Mesothelial cell of epicardium (in vitro differentiated cells): ENCODE results near the gene ZNF391. TPM values are rescaled to one million over a fixed set of nuclear protein-coding genes. Genes with fewer than 3 reads are reported as not detected.

ENCODE experiments used
- DNase-seq, 2 experiments: peaks; one replicate each; pipeline ENCODE4 v3.0.0; 2021; ENCODE audit warnings: low spot score in 2 of 2; ENCODE audit not compliant: unreplicated experiment in 2 of 2
- H3K27ac Mint-ChIP-seq: 2 replicates; pipeline ENCODE4 v1.8.0; 2021; ENCODE audit warnings: mixed read lengths
- H3K27me3 Mint-ChIP-seq: 2 replicates; pipeline ENCODE4 v1.8.0; 2021; ENCODE audit warnings: low read depth, mixed read lengths
- H3K36me3 Mint-ChIP-seq: 2 replicates; pipeline ENCODE4 v1.8.0; 2021; ENCODE audit warnings: mixed read lengths
- H3K4me1 Mint-ChIP-seq: 2 replicates; pipeline ENCODE4 v1.8.0; 2021; ENCODE audit warnings: mixed read lengths
- H3K4me3 Mint-ChIP-seq: 2 replicates; pipeline ENCODE4 v1.8.0; 2021; ENCODE audit warnings: mild to moderate bottlenecking, moderate library complexity, mixed read lengths
- H3K9me3 Mint-ChIP-seq: 2 replicates; pipeline ENCODE4 v1.8.0; 2021; ENCODE audit warnings: mixed read lengths
- total RNA-seq: library from RNA; stranded (reverse); gene quantifications from 3 replicates; pipeline ENCODE4 v1.2.1, GENCODE V29; 2021
- TF ChIP-seq, protein P1 (sequence below): fragments of 200-600 bp; sonication (generic); IDR thresholded peaks from one replicate; pipeline ENCODE4 v1.5.0; 2021; ENCODE audit warnings: antibody characterized with exemption; ENCODE audit not compliant: unreplicated experiment

ZNF391 gene
- total RNA-seq, 1 donor from 2014 or later: 10.8 TPM

DNA sequence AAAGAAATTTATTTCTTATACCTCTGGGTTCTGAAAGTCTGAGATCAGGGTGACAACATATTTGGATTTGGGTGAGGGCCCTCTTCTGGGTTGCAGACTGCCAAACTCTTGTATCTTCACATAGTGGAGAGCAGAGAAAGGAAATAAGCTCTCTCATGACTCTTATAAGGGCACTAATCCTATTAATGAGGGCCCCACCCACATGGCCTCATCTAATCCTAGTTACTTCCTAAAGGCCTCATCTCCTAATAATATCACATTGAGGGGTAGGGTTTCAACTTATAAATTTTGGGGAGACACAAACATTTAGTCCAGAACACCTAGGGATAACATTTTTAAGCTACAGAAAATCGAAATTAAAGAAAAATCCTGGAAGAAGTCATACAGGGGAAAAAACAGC, 5.1 kb upstream of the ZNF391 start:
- no peak for DNase-seq
- Mint-ChIP-seq H3K27me3 (peaks cover 2% of the 10 kb centered on the region), H3K27ac (no peak overlapping the region), H3K4me1 (peaks cover 15% of the 10 kb centered on the region), H3K9me3 (peaks cover 16% of the 10 kb centered on the region), H3K4me3 (no peak overlapping the region), H3K36me3 (peaks cover 3% of the 10 kb centered on the region)
- TF ChIP-seq, protein P1, sequence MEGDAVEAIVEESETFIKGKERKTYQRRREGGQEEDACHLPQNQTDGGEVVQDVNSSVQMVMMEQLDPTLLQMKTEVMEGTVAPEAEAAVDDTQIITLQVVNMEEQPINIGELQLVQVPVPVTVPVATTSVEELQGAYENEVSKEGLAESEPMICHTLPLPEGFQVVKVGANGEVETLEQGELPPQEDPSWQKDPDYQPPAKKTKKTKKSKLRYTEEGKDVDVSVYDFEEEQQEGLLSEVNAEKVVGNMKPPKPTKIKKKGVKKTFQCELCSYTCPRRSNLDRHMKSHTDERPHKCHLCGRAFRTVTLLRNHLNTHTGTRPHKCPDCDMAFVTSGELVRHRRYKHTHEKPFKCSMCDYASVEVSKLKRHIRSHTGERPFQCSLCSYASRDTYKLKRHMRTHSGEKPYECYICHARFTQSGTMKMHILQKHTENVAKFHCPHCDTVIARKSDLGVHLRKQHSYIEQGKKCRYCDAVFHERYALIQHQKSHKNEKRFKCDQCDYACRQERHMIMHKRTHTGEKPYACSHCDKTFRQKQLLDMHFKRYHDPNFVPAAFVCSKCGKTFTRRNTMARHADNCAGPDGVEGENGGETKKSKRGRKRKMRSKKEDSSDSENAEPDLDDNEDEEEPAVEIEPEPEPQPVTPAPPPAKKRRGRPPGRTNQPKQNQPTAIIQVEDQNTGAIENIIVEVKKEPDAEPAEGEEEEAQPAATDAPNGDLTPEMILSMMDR: no peak

- no peak for DNase-seq
- Mint-ChIP-seq H3K9me3 (peaks cover 32% of the 10 kb centered on the region), H3K4me1 (peaks cover 16% of the 10 kb centered on the region), H3K36me3 (peaks cover 43% of the 10 kb centered on the region), H3K27me3 (no peaks in the 10 kb centered on the region), H3K27ac (no peak overlapping the region), H3K4me3 (no peak overlapping the region)
- TF ChIP-seq, protein P1: no peak
These were observed 4.1 kb downstream of the ZNF391 start for GRCh38 chr6:27392623-27393022.

GRCh38 chr6:27394073-27394472, 5.5 kb downstream of the ZNF391 start:
- DNase-seq: no peak
- Mint-ChIP-seq H3K27ac (no peak overlapping the region), H3K4me1 (peaks cover 8% of the 10 kb centered on the region), H3K27me3 (no peaks in the 10 kb centered on the region), H3K9me3 (peaks cover 41% of the 10 kb centered on the region), H3K4me3 (no peak overlapping the region), H3K36me3 (peaks cover 56% of the 10 kb centered on the region)
- TF ChIP-seq, protein P1: no peak

- H3K4me3 Mint-ChIP-seq: no peak overlapping the region
- no peaks in the 10 kb centered on the region for H3K27me3 Mint-ChIP-seq
- H3K4me1 Mint-ChIP-seq: no peaks in the 10 kb centered on the region
- H3K9me3 Mint-ChIP-seq: peaks cover 67% of the 10 kb centered on the region
- H3K36me3 Mint-ChIP-seq: peaks cover 74% of the 10 kb centered on the region
- H3K27ac Mint-ChIP-seq: no peak overlapping the region
- DNase-seq: no peak
- TF ChIP-seq, protein P1: no peak
These were observed 12.5 kb downstream of the ZNF391 start for GRCh38 chr6:27400877-27401642.

DNA sequence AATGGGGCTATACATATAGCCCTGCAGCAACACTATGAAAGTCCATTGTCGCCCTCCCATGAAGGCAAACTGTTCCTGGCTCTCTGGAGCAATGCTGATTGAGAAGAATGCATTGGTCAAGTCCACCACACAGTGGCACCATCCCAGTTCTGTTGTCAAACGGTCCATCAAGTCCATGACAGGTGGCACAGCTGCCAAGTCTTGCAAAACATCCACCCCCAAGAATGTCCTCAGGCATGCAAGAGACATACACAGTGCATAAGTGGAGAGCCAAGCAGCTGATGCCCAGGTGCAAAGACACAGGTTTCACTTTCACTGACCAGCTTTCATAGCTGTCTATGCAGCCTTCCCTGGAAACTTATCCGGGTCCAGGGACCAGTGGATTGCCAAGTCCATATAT, 17.5 kb downstream of the ZNF391 start:
- peaks cover 32% of the 10 kb centered on the region for H3K9me3 Mint-ChIP-seq
- no peaks in the 10 kb centered on the region for H3K4me1 Mint-ChIP-seq
- TF ChIP-seq, protein P1: no peak
- no peak overlapping the region for H3K27ac Mint-ChIP-seq
- no peak overlapping the region for H3K4me3 Mint-ChIP-seq
- H3K27me3 Mint-ChIP-seq: no peaks in the 10 kb centered on the region
- DNase-seq: no peak
- peaks cover 28% of the 10 kb centered on the region for H3K36me3 Mint-ChIP-seq
